ENCODE results near the gene FMNL3.
A peak's percentile ranks its signal among the peaks of the same experiment; 100 is the strongest.

The FMNL3 gene

GRCh38 chr12:49665384-49665783 is 41.8 kb downstream of the FMNL3 start:
- no peak for DNase-seq
- Histone ChIP-seq H3K9me3 (replicated peaks; ENCODE audit: insufficient read depth, low read length) (no peaks in the 10 kb centered on the region), H3K4me2 (ENCODE audit: low read depth, low read length) (peak overlapping the region; percentile 84), H3K4me1 (ENCODE audit: low read length) (peaks cover 57% of the 10 kb centered on the region), H3K27me3 (replicated peaks; ENCODE audit: insufficient read depth, low read length) (no peaks in the 10 kb centered on the region), H3K36me3 (replicated peaks; ENCODE audit: insufficient read depth, low read length) (no peaks in the 10 kb centered on the region), H3K9ac (ENCODE audit: low read length) (no peak overlapping the region), H3K9me2 (replicated peaks; ENCODE audit: insufficient read depth, low read length) (no peaks in the 10 kb centered on the region), H2AFZ (ENCODE audit: low read length) (no peak overlapping the region), H3K79me2 (ENCODE audit: low read length) (no peaks in the 10 kb centered on the region), H3K27ac (ENCODE audit: low read length) (peak overlapping the region; percentile 86; the same call in 1 of the 2 replicates), H3K4me3 (ENCODE audit: low read length) (no peak overlapping the region), H3F3A (ENCODE audit: insufficient read depth, low read length) (peaks cover 32% of the 10 kb centered on the region), H4K20me1 (ENCODE audit: insufficient read depth, low read length) (no peaks in the 10 kb centered on the region)
- no peak for TF ChIP-seq EZH2 (optimal IDR thresholded peaks at IDR 0.05; ENCODE audit: low read depth, low read length)
- no peak for TF ChIP-seq EZH2phosphoT487 (IDR thresholded peaks at IDR 0.05; ENCODE audit: low read length)
- TF ChIP-seq, protein P1, sequence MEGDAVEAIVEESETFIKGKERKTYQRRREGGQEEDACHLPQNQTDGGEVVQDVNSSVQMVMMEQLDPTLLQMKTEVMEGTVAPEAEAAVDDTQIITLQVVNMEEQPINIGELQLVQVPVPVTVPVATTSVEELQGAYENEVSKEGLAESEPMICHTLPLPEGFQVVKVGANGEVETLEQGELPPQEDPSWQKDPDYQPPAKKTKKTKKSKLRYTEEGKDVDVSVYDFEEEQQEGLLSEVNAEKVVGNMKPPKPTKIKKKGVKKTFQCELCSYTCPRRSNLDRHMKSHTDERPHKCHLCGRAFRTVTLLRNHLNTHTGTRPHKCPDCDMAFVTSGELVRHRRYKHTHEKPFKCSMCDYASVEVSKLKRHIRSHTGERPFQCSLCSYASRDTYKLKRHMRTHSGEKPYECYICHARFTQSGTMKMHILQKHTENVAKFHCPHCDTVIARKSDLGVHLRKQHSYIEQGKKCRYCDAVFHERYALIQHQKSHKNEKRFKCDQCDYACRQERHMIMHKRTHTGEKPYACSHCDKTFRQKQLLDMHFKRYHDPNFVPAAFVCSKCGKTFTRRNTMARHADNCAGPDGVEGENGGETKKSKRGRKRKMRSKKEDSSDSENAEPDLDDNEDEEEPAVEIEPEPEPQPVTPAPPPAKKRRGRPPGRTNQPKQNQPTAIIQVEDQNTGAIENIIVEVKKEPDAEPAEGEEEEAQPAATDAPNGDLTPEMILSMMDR (IDR thresholded peaks at IDR 0.05; ENCODE audit: low read length), result no peak

DNA sequence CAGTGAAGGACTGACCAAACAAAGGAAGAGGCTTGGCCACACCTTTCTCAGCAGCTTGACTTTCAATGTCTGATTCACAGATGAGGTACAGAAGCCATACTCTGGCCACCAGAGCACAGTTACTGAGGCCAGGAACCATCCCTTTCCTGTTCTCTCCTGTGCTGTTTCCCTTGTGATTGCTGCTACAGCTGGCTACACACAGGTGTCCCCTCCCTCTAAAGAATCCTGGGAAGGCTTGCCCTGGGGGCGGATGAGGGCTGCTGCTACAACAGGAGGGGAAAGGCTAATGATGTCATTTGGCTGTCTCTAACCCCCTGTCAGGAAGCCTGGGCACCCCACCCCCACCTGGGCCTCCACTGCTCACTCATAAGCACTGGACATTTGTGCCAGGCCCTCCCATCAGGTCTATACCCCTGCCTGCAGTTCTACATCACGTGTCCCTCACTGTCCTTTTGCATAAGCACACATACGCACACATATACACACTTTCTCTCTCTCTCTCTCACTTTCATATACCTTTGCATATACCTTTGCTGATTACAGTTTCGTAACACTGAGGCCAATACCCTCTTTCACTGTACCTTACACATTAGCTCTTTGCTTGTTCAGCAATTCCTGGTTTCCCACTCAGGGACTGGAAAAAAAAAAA is 42.5 kb downstream of the FMNL3 start:
- Histone ChIP-seq H3K4me2 (ENCODE audit: low read depth, low read length) (peak overlapping the region; percentile 84), H3K27ac (ENCODE audit: low read length) (peak overlapping the region; percentile 86)
- no peak for TF ChIP-seq EZH2 (optimal IDR thresholded peaks at IDR 0.05; ENCODE audit: low read depth, low read length)
- no peak for TF ChIP-seq EZH2phosphoT487 (IDR thresholded peaks at IDR 0.05; ENCODE audit: low read length)
- TF ChIP-seq, protein P1 (IDR thresholded peaks at IDR 0.05; ENCODE audit: low read length), result no peak

DNA sequence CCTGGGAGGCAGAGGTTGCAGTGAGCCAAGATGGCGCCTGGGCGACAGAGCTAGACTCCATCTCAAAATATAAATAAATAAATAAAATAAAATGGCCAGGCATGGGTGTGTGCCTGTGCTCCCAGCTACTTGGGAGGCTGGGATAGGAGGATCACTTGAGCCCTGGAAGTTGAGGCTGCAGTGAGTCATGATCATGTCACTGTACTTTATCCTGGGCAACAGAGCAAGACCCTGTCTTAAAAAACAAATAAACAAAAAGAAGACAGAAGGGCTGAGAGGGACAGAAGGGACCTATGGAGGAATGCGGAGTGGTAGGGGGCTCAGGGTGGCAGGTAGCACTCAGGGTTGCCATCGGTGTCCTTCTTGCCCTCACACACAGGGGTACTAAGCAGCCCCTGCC is 43.0 kb downstream of the FMNL3 start:
- Histone ChIP-seq H3K9me2 (replicated peaks; ENCODE audit: insufficient read depth, low read length) (no peaks in the 10 kb centered on the region), H3K4me2 (ENCODE audit: low read depth, low read length) (peak overlapping the region; percentile 84), H3K9me3 (replicated peaks; ENCODE audit: insufficient read depth, low read length) (no peaks in the 10 kb centered on the region), H3F3A (ENCODE audit: insufficient read depth, low read length) (peaks cover 32% of the 10 kb centered on the region), H3K27ac (ENCODE audit: low read length) (peak overlapping the region; percentile 86), H3K36me3 (replicated peaks; ENCODE audit: insufficient read depth, low read length) (no peaks in the 10 kb centered on the region), H3K4me1 (ENCODE audit: low read length) (peaks cover 55% of the 10 kb centered on the region), H3K4me3 (ENCODE audit: low read length) (no peak overlapping the region), H3K79me2 (ENCODE audit: low read length) (no peaks in the 10 kb centered on the region), H3K9ac (ENCODE audit: low read length) (peak overlapping the region; percentile 52; the same call in 1 of the 2 replicates), H2AFZ (ENCODE audit: low read length) (no peak overlapping the region), H3K27me3 (replicated peaks; ENCODE audit: insufficient read depth, low read length) (no peaks in the 10 kb centered on the region), H4K20me1 (ENCODE audit: insufficient read depth, low read length) (no peaks in the 10 kb centered on the region)
- no peak for DNase-seq
- no peak for TF ChIP-seq EZH2phosphoT487 (IDR thresholded peaks at IDR 0.05; ENCODE audit: low read length)
- TF ChIP-seq EZH2 (optimal IDR thresholded peaks at IDR 0.05; ENCODE audit: low read depth, low read length), result no peak
- TF ChIP-seq, protein P1 (IDR thresholded peaks at IDR 0.05; ENCODE audit: low read length), result no peak

More for the DNA sequence above, 42.5 kb downstream of the FMNL3 start:
- H3K9me2 ChIP-seq (replicated peaks; ENCODE audit: insufficient read depth, low read length), result no peaks in the 10 kb centered on the region
- H3K9ac ChIP-seq (ENCODE audit: low read length), result peak overlapping the region; percentile 52
- no peaks in the 10 kb centered on the region for H4K20me1 ChIP-seq (ENCODE audit: insufficient read depth, low read length)
- no peaks in the 10 kb centered on the region for H3K79me2 ChIP-seq (ENCODE audit: low read length)
- H2AFZ ChIP-seq (ENCODE audit: low read length), result no peak overlapping the region
- H3K36me3 ChIP-seq (replicated peaks; ENCODE audit: insufficient read depth, low read length), result no peaks in the 10 kb centered on the region
- H3K4me3 ChIP-seq (ENCODE audit: low read length), result no peak overlapping the region
- DNase-seq, result peak; percentile 84
- no peaks in the 10 kb centered on the region for H3K27me3 ChIP-seq (replicated peaks; ENCODE audit: insufficient read depth, low read length)
- H3F3A ChIP-seq (ENCODE audit: insufficient read depth, low read length), result peaks cover 32% of the 10 kb centered on the region
- H3K9me3 ChIP-seq (replicated peaks; ENCODE audit: insufficient read depth, low read length), result no peaks in the 10 kb centered on the region
- peaks cover 55% of the 10 kb centered on the region for H3K4me1 ChIP-seq (ENCODE audit: low read length)

Measured in MM.1S (cell line).